PC-9 (cell line): ENCODE data around the gene MAN1C1. TPM values are rescaled to one million over a fixed set of nuclear protein-coding genes. Genes with fewer than 3 reads are reported as not detected.

ENCODE experiments used
- BruUV-seq: library from RNA; stranded (reverse); fragments of 400-500 nt; replicated peaks from 2 replicates; lab custom pipeline; 2021; lab: Mats Ljungman, UMichigan
- CTCF ChIA-PET: fragments of 300-600 bp; sonication (Branson Sonifier 250); formaldehyde crosslinking; loops from one replicate; lab custom pipeline; 2022; ENCODE audit warnings: antibody characterized with exemption; lab: Charles Lee
- POLR2A ChIA-PET: fragments of 300-600 bp; sonication (Branson Sonifier 250); formaldehyde crosslinking; loops from one replicate; lab custom pipeline; 2022; ENCODE audit warnings: antibody characterized with exemption; ENCODE audit not compliant: unreplicated experiment; lab: Charles Lee
- DNase-seq, 2 experiments: peaks; one replicate each; pipeline versions ENCODE4 v3.0.0 to v3.0.0-alpha.2; 2015 to 2022; ENCODE audit warnings: mixed read lengths in 1 of 2
- H2AFZ ChIP-seq: fragments of 200-600 bp; sonication (generic); 2 replicates; pipeline ENCODE4 v1.8.1; 2017; ENCODE audit warnings: antibody characterized with exemption
- H3F3A ChIP-seq: fragments of 200-600 bp; sonication (generic); 2 replicates; pipeline ENCODE4 v1.8.1; 2017; ENCODE audit warnings: antibody characterized with exemption, mild to moderate bottlenecking, low read depth; ENCODE audit not compliant: insufficient read depth
- H3K27ac ChIP-seq: fragments of 200-600 bp; sonication (generic); 2 replicates; pipeline ENCODE4 v1.6.1; 2016; ENCODE audit warnings: mixed run types
- H3K27me3 ChIP-seq: fragments of 200-600 bp; sonication (generic); 2 replicates; pipeline ENCODE4 v1.6.1; 2016; ENCODE audit warnings: low read depth, mixed run types; ENCODE audit not compliant: insufficient read depth
- H3K36me3 ChIP-seq: fragments of 200-600 bp; sonication (generic); 2 replicates; pipeline ENCODE4 v1.6.1; 2016; ENCODE audit warnings: low read depth, mixed run types
- H3K4me1 ChIP-seq: fragments of 200-600 bp; sonication (generic); replicated peaks from 2 replicates; pipeline ENCODE4 v1.6.1; 2016; ENCODE audit warnings: mixed run types; ENCODE audit not compliant: insufficient read depth
- H3K4me2 ChIP-seq: fragments of 200-600 bp; sonication (generic); 2 replicates; pipeline ENCODE4 v1.6.1; 2017; ENCODE audit warnings: mixed run types
- H3K4me3 ChIP-seq: fragments of 200-600 bp; sonication (generic); 2 replicates; pipeline ENCODE4 v1.6.1; 2016; ENCODE audit warnings: mixed run types
- H3K79me2 ChIP-seq: fragments of 200-600 bp; sonication (generic); 2 replicates; pipeline ENCODE4 v1.6.1; 2017; ENCODE audit warnings: low read depth, mixed run types
- H3K9me2 ChIP-seq: fragments of 200-600 bp; sonication (generic); 2 replicates; pipeline ENCODE4 v1.8.1; 2017; ENCODE audit warnings: mild to moderate bottlenecking; ENCODE audit not compliant: insufficient read depth
- H3K9me3 ChIP-seq: fragments of 200-600 bp; sonication (generic); 2 replicates; pipeline ENCODE4 v1.8.1; 2016; ENCODE audit warnings: low read depth; ENCODE audit not compliant: insufficient read depth
- H4K20me1 ChIP-seq: fragments of 200-600 bp; sonication (generic); 2 replicates; pipeline ENCODE4 v1.8.1; 2017; ENCODE audit not compliant: insufficient read depth
- CTCF ChIP-seq: fragments of 200-600 bp; sonication (generic); conservative IDR thresholded peaks from 2 replicates; pipeline ENCODE4 v1.6.1; 2017; ENCODE audit warnings: mixed run types, antibody characterized with exemption, mild to moderate bottlenecking, moderate library complexity
- EZH2 ChIP-seq: fragments of 200-600 bp; sonication (generic); IDR thresholded peaks from 2 replicates; pipeline ENCODE4 v1.8.0; 2017; ENCODE audit warnings: antibody characterized with exemption, low read depth
- intact Hi-C: fragments of 100-400 bp; cut with micrococcal nuclease; formaldehyde crosslinking; loops from one replicate; pipeline ENCODE4 v1.10.0; 2022; ENCODE audit not compliant: unreplicated experiment
- total RNA-seq: library from RNA; stranded (reverse); gene quantifications from 2 replicates; pipeline ENCODE4 v1.2.3, GENCODE V29; 2021

MAN1C1 gene
- total RNA-seq, 1 experiment from 2014 or later: 0.41 TPM

GRCh38 chr1:25702101-25702775 lies 85.6 kb downstream of the MAN1C1 start:
- no peak overlapping the region for H3K4me2 ChIP-seq
- CTCF ChIA-PET: no interaction called here
- no peaks in the 10 kb centered on the region for H3K79me2 ChIP-seq

GRCh38 chr1:25703041-25703440 lies 86.5 kb downstream of the MAN1C1 start:
- Histone ChIP-seq H3K9me3 (no peaks in the 10 kb centered on the region), H3K4me3 (no peak overlapping the region), H3K36me3 (no peaks in the 10 kb centered on the region), H4K20me1 (no peaks in the 10 kb centered on the region), H3F3A (peaks cover 11% of the 10 kb centered on the region), H3K9me2 (no peaks in the 10 kb centered on the region), H3K79me2 (no peaks in the 10 kb centered on the region), H3K27me3 (no peaks in the 10 kb centered on the region), H3K27ac (no peak overlapping the region), H3K4me2 (no peak overlapping the region), H2AFZ (no peak overlapping the region), H3K4me1 (peaks cover 19% of the 10 kb centered on the region)
- ChIA-PET POLR2A (no interaction called here), CTCF (no interaction called here)
- intact Hi-C loops: loop anchor here (10.0 kb wide), 1 partner anchor 92 kb away; no protein-coding TSS in a partner anchor
- TF ChIP-seq CTCF: no peak
- no peak for TF ChIP-seq EZH2
- BruUV-seq: no TSS peak
- no peak for DNase-seq

More at GRCh38 chr1:25702101-25702775, 85.6 kb downstream of the MAN1C1 start:
- Histone ChIP-seq H3K27ac (no peak overlapping the region), H2AFZ (no peak overlapping the region), H3K36me3 (no peaks in the 10 kb centered on the region), H3K9me3 (no peaks in the 10 kb centered on the region), H3K27me3 (no peaks in the 10 kb centered on the region), H3K9me2 (no peaks in the 10 kb centered on the region), H3K4me3 (no peak overlapping the region), H3F3A (peaks cover 3% of the 10 kb centered on the region; the same call in 1 of the 2 replicates), H4K20me1 (no peaks in the 10 kb centered on the region), H3K4me1 (peaks cover 11% of the 10 kb centered on the region)
- POLR2A ChIA-PET: no interaction called here
- intact Hi-C loops: loop anchor here (10.0 kb wide), 1 partner anchor 93 kb away; no protein-coding TSS in a partner anchor
- DNase-seq: no peak
- BruUV-seq: no TSS peak
- TF ChIP-seq CTCF (no peak), EZH2 (no peak)

GRCh38 chr1:25703671-25704266 lies 87.2 kb downstream of the MAN1C1 start:
- CTCF ChIA-PET: no interaction called here
- H2AFZ ChIP-seq: no peak overlapping the region
- POLR2A ChIA-PET: no interaction called here
- peaks cover 26% of the 10 kb centered on the region for H3K4me1 ChIP-seq
- DNase-seq: no peak
- H3K27ac ChIP-seq: no peak overlapping the region
- H3K36me3 ChIP-seq: no peaks in the 10 kb centered on the region
- intact Hi-C loops: loop anchor here (10.0 kb wide), 1 partner anchor 91 kb away; no protein-coding TSS in a partner anchor
- H3K79me2 ChIP-seq: no peaks in the 10 kb centered on the region
- H3K4me2 ChIP-seq: no peak overlapping the region
- H3K9me2 ChIP-seq: no peaks in the 10 kb centered on the region
- H3K9me3 ChIP-seq: no peaks in the 10 kb centered on the region
- H3K4me3 ChIP-seq: no peak overlapping the region
- no TSS peak for BruUV-seq
- H3K27me3 ChIP-seq: no peaks in the 10 kb centered on the region
- H4K20me1 ChIP-seq: no peaks in the 10 kb centered on the region
- H3F3A ChIP-seq: peaks cover 12% of the 10 kb centered on the region
- TF ChIP-seq EZH2: no peak
- TF ChIP-seq CTCF: no peak
